ENCODE data around the gene TUT4. TPM values are rescaled to one million over a fixed set of nuclear protein-coding genes. Genes with fewer than 3 reads are reported as not detected.

Gene TUT4
- total and polyA plus RNA-seq, 2 of the 4 experiments (the other 2 are of a cell fraction) = 10.9 to 40.0 TPM

GRCh38 chr1:52552236-52552504 is 722 bp downstream of the TUT4 start:
- Histone ChIP-seq H4K8ac (ENCODE audit: low read depth in 2 of 2, low read length in 2 of 2) (0 out of 4 replicates have a peak overlapping the region, but pooled peaks of 1 of the 2 experiments have one; percentile 92), H3K4ac (ENCODE audit: low read depth, low read length) (peak overlapping the region; percentile 53; the same call in 1 of the 2 replicates), H3K4me2 (ENCODE audit: low read depth, low read length) (peak overlapping the region; percentile 86), H2AFZ (replicated peaks; ENCODE audit: low read length, poor library complexity) (peak overlapping the region; percentile 98), H2AK9ac (replicated peaks; ENCODE audit: low read depth, low read length, poor library complexity) (peak overlapping the region; percentile 31), H4K91ac (ENCODE audit: insufficient read depth, low read depth, low read length) (no peak overlapping the region), H3K79me1 (ENCODE audit: low read depth in 1 of 2, low read length in 2 of 2) (peaks cover 13 to 55% of the 10 kb centered on the region in 2 experiments; a peak in 3 of 4 replicates), H2BK20ac (ENCODE audit: low read depth, low read length) (no peak overlapping the region), H3K4me1 (ENCODE audit: control insufficient read depth, insufficient read depth, low read length) (peaks cover 4% of the 10 kb centered on the region), H3K9me1 (ENCODE audit: insufficient read depth, low read length) (0 out of 2 replicates have a peak, but pooled peaks cover 3% of the 10 kb centered on the region), H3K9ac (ENCODE audit: low read depth, low read length) (peak overlapping the region; percentile 83), H4K5ac (ENCODE audit: low read depth, low read length) (no peak overlapping the region), H4K20me1 (ENCODE audit: insufficient read depth, low read length) (peaks cover 45% of the 10 kb centered on the region), H2BK15ac (ENCODE audit: low read depth, low read length) (no peak overlapping the region), H3K27ac (ENCODE audit: insufficient read depth, low read length) (peak overlapping the region; percentile 81), H2BK5ac (ENCODE audit: low read depth, low read length, poor library complexity, severe bottlenecking) (peak overlapping the region; percentile 85), H3K23ac (ENCODE audit: low read depth, low read length) (peak overlapping the region; percentile 70), H3K9me3 (ENCODE audit: control insufficient read depth, insufficient read depth, low read length) (no peaks in the 10 kb centered on the region), H3K27me3 (ENCODE audit: control insufficient read depth, insufficient read depth, low read length) (no peaks in the 10 kb centered on the region), H3K36me3 (ENCODE audit: control insufficient read depth, insufficient read depth, low read length) (no peaks in the 10 kb centered on the region), H3K4me3 (ENCODE audit: insufficient read depth, low read depth, low read length) (peak overlapping the region; percentile 91), H3K14ac (replicated peaks; ENCODE audit: low read depth, low read length) (peak overlapping the region; percentile 69), H2AK5ac (ENCODE audit: low read depth, low read length) (no peak overlapping the region), H2BK120ac (ENCODE audit: low read depth, low read length) (no peak overlapping the region), H3K56ac (ENCODE audit: extremely low read depth, insufficient read depth, low read length) (peak overlapping the region; percentile 44; the same call in 1 of the 2 replicates), H3K18ac (ENCODE audit: low read depth, low read length) (peak overlapping the region; percentile 6; the same call in 1 of the 2 replicates)
- TF ChIP-seq RCOR1 (IDR thresholded peaks at IDR 0.05; ENCODE audit: insufficient replicate concordance, low read length) (no peak), MXI1 (IDR thresholded peaks at IDR 0.05; ENCODE audit: borderline replicate concordance, low read depth, low read length) (0 out of 2 replicates have a peak, but pooled peaks have one; percentile 11), RFX5 (IDR thresholded peaks at IDR 0.05; ENCODE audit: low read depth, low read length) (no peak), MAFK (IDR thresholded peaks at IDR 0.05; ENCODE audit: low read depth, low read length) (no peak), FOS (IDR thresholded peaks at IDR 0.05; ENCODE audit: low read depth, low read length) (no peak), USF2 (IDR thresholded peaks at IDR 0.05; ENCODE audit: low read depth, low read length) (no peak), SMC3 (IDR thresholded peaks at IDR 0.05; ENCODE audit: low read depth, low read length) (no peak), CEBPB (IDR thresholded peaks at IDR 0.05; ENCODE audit: low read depth, low read length) (no peak), NFE2L2 (IDR thresholded peaks at IDR 0.05; ENCODE audit: low read depth, low read length) (no peak), MAZ (IDR thresholded peaks at IDR 0.05; ENCODE audit: borderline replicate concordance, low read depth, low read length) (0 out of 2 replicates have a peak, but pooled peaks have one; percentile 5), RAD21 (IDR thresholded peaks at IDR 0.05; ENCODE audit: low read length) (no peak), POLR2A (IDR thresholded peaks at IDR 0.05; ENCODE audit: low read depth, low read length) (no peak), BHLHE40 (IDR thresholded peaks at IDR 0.05; ENCODE audit: low read depth, low read length) (peak; percentile 71), CTCF (conservative IDR thresholded peaks at IDR 0.05; ENCODE audit: low read depth, low read length) (no peak), CHD1 (IDR thresholded peaks at IDR 0.05; ENCODE audit: low read depth, low read length) (no peak)
- intact Hi-C loops (cut with micrococcal nuclease) = loop anchor here (1.0 to 2.0 kb wide), 2 partner anchors 23 to 134 kb away; no protein-coding TSS in a partner anchor
- WGBS, 2 experiments (ENCODE audit: extremely low coverage in 2 of 2, insufficient read length in 1 of 2) = no CpG with 5 or more reads among the region's 14 CpGs
- CTCF ChIA-PET = no interaction called here
- dilution Hi-C loops (cut with HindIII; ENCODE audit: low sequenced_read_pairs, unreplicated experiment) = no loop called here
- DNase-seq (peak; percentile 80), ATAC-seq (ENCODE audit: low read depth) (no peak)
- POLR2A ChIA-PET (ENCODE audit: unreplicated experiment) = no interaction called here
- BruUV-seq (replicated peaks) = no TSS peak
- in situ Hi-C loops (cut with MboI; ENCODE audit: low sequenced_read_pairs) = no loop called here
